SU-DHL-6 (cell line): ENCODE measurements around the gene CEACAM1.

Experiments
- H2AFZ ChIP-seq: fragments of 200-600 bp; sonication (generic); 2 replicates; pipeline ENCODE4 v1.6.1; 2014; ENCODE audit warnings: low read depth, mild to moderate bottlenecking, moderate library complexity, mixed read lengths, antibody characterized with exemption, low read length; ENCODE audit not compliant: severe bottlenecking
- H3F3A ChIP-seq: fragments of 200-600 bp; shearing (Covaris generic); 2 replicates; pipeline ENCODE4 v1.6.0; 2016; ENCODE audit warnings: antibody characterized with exemption, mild to moderate bottlenecking; ENCODE audit not compliant: insufficient read depth
- H3K27ac ChIP-seq: fragments of 200-600 bp; sonication (generic); 2 replicates; pipeline ENCODE4 v1.5.1; 2016; ENCODE audit warnings: low read depth, mild to moderate bottlenecking, low read length, moderate library complexity, mixed read lengths
- H3K27me3 ChIP-seq: fragments of 200-600 bp; sonication (generic), shearing (Covaris generic); 2 replicates; pipeline ENCODE4 v1.6.0; 2014; ENCODE audit warnings: mild to moderate bottlenecking, low read length
- H3K36me3 ChIP-seq: fragments of 200-600 bp; sonication (generic); 2 replicates; pipeline ENCODE4 v1.6.1; 2014; ENCODE audit warnings: mild to moderate bottlenecking, low read length, mixed read lengths
- H3K4me2 ChIP-seq: fragments of 300-600, 200-600 bp; shearing (Covaris generic), sonication (generic); 2 replicates; pipeline ENCODE4 v1.6.0; 2014; ENCODE audit warnings: low read length, low read depth, mild to moderate bottlenecking; ENCODE audit not compliant: poor library complexity, severe bottlenecking
- H3K4me3 ChIP-seq: fragments of 200-600 bp; sonication (generic); 2 replicates; pipeline ENCODE4 v1.5.1; 2014; ENCODE audit warnings: antibody characterized with exemption, low read length, mild to moderate bottlenecking, mixed read lengths; ENCODE audit not compliant: insufficient read depth, poor library complexity, severe bottlenecking
- H3K79me2 ChIP-seq: fragments of 200-600 bp; sonication (generic); 2 replicates; pipeline ENCODE4 v1.6.1; 2014; ENCODE audit warnings: mild to moderate bottlenecking, low read length, moderate library complexity; ENCODE audit not compliant: insufficient read depth
- H3K9ac ChIP-seq: fragments of 200-600 bp; sonication (generic); 2 replicates; pipeline ENCODE4 v1.7.0; 2014; ENCODE audit warnings: mild to moderate bottlenecking, low read length
- H3K9me2 ChIP-seq: fragments of 200-600 bp; sonication (generic); replicated peaks from 2 replicates; pipeline ENCODE4 v1.6.1; 2014; ENCODE audit warnings: low read length; ENCODE audit not compliant: insufficient read depth
- H3K9me3 ChIP-seq: fragments of 200-600 bp; sonication (generic); 2 replicates; pipeline ENCODE4 v1.6.1; 2014; ENCODE audit warnings: low read length, mixed read lengths; ENCODE audit not compliant: insufficient read depth
- H4K20me1 ChIP-seq: fragments of 200-600 bp; sonication (generic); 2 replicates; pipeline ENCODE4 v1.6.1; 2014; ENCODE audit warnings: low read depth, mild to moderate bottlenecking, antibody characterized with exemption, low read length, moderate library complexity, mixed read lengths
- EZH2phosphoT487 ChIP-seq: fragments of 200-600 bp; sonication (generic), shearing (Covaris generic); conservative IDR thresholded peaks from 2 replicates; pipeline ENCODE4 v1.6.1; 2018; ENCODE audit warnings: mild to moderate bottlenecking, antibody characterized with exemption, low read length, moderate library complexity, mixed read lengths
- TF ChIP-seq, protein P1 (sequence below): fragments of 200-600 bp; sonication (generic); IDR thresholded peaks from one replicate; pipeline ENCODE4 v1.5.1; 2017; ENCODE audit warnings: antibody characterized with exemption, mild to moderate bottlenecking, low read length, moderate library complexity; ENCODE audit not compliant: insufficient read depth, poor library complexity, severe bottlenecking

The CEACAM1 gene

DNA sequence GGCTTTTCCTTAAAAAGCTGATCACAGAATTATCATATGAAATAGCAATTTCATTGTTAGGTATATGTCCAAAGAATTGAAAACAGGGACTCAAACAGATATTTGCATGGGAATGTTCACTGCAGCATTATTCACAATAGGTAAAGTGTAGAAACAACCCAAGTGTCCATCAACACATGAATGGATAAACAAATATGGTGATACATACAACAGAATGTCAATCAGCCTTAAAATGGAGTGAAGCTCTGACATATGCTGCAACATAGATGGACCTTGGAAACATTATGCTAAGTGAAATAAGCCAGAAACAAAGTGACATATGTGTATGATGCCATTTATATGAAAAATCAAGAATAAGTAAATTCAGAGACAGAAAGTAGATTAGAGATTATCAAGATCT, 6.1 kb upstream of the CEACAM1 start:
- Histone ChIP-seq H3K27me3 (no peaks in the 10 kb centered on the region), H3K79me2 (no peaks in the 10 kb centered on the region), H4K20me1 (no peaks in the 10 kb centered on the region), H3K4me3 (no peak overlapping the region), H3K27ac (no peak overlapping the region), H3K4me2 (no peak overlapping the region), H3K9me3 (no peaks in the 10 kb centered on the region), H3K9ac (no peak overlapping the region), H2AFZ (no peak overlapping the region), H3K36me3 (no peaks in the 10 kb centered on the region), H3F3A (no peaks in the 10 kb centered on the region), H3K9me2 (no peaks in the 10 kb centered on the region)
- TF ChIP-seq EZH2phosphoT487 = no peak

DNA sequence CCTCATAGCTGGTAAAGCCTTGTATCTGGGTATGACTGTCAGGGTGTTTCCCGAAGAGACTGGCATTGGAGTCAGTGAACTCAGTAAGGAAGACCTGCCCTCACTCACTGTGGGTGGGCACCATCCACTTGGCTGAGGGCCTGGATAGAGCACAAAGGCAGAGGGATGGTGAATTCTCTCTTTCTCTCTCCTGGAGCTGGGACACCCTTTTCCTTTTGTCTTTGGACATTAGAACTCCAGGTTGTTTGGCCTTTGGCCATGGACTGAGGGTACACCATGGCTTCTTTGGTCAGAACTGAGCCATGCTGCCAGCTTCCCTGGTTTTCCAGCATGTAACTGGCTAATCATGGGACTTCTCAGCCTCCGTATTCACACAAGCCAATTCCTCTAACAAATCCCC, 4.6 kb upstream of the CEACAM1 start:
- Histone ChIP-seq H3K27me3 (no peaks in the 10 kb centered on the region), H3K27ac (no peak overlapping the region), H3K4me2 (no peak overlapping the region), H4K20me1 (no peaks in the 10 kb centered on the region), H3K79me2 (no peaks in the 10 kb centered on the region), H3K9ac (no peak overlapping the region), H3K9me3 (no peaks in the 10 kb centered on the region), H3K9me2 (no peaks in the 10 kb centered on the region), H2AFZ (no peak overlapping the region), H3K36me3 (no peaks in the 10 kb centered on the region), H3K4me3 (no peak overlapping the region), H3F3A (no peaks in the 10 kb centered on the region)
- no peak for TF ChIP-seq EZH2phosphoT487
- TF ChIP-seq, protein P1, sequence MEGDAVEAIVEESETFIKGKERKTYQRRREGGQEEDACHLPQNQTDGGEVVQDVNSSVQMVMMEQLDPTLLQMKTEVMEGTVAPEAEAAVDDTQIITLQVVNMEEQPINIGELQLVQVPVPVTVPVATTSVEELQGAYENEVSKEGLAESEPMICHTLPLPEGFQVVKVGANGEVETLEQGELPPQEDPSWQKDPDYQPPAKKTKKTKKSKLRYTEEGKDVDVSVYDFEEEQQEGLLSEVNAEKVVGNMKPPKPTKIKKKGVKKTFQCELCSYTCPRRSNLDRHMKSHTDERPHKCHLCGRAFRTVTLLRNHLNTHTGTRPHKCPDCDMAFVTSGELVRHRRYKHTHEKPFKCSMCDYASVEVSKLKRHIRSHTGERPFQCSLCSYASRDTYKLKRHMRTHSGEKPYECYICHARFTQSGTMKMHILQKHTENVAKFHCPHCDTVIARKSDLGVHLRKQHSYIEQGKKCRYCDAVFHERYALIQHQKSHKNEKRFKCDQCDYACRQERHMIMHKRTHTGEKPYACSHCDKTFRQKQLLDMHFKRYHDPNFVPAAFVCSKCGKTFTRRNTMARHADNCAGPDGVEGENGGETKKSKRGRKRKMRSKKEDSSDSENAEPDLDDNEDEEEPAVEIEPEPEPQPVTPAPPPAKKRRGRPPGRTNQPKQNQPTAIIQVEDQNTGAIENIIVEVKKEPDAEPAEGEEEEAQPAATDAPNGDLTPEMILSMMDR = no peak

DNA sequence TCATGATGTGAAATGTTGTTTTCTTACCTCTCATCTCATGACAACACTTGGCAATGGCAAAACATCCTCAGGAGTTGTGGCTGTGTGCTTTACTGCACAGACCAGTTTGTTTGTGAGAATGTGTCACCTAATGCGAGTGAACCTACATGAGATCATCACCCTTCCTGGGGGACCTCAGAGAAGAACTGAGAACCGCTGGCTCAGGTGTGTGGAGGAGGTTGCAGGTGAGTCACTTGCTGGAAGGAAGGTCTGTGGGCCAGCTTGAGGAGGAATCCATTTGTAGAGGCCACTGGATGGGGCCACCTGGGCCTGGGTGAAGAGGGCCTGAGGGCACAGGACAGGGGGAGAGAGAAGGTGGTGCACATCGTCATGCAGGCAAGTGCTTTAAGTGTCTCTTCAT, 3.0 kb upstream of the CEACAM1 start:
- H3K79me2 ChIP-seq = no peaks in the 10 kb centered on the region
- no peak overlapping the region for H3K4me2 ChIP-seq
- H3K9me3 ChIP-seq = no peaks in the 10 kb centered on the region
- no peak overlapping the region for H3K4me3 ChIP-seq
- H3K27ac ChIP-seq = no peak overlapping the region
- no peaks in the 10 kb centered on the region for H3F3A ChIP-seq
- no peak overlapping the region for H2AFZ ChIP-seq
- H4K20me1 ChIP-seq = no peaks in the 10 kb centered on the region
- H3K27me3 ChIP-seq = no peaks in the 10 kb centered on the region
- H3K9ac ChIP-seq = no peak overlapping the region
- TF ChIP-seq, protein P1 = no peak
- TF ChIP-seq EZH2phosphoT487 = no peak
- H3K36me3 ChIP-seq = no peaks in the 10 kb centered on the region
- H3K9me2 ChIP-seq = no peaks in the 10 kb centered on the region

DNA sequence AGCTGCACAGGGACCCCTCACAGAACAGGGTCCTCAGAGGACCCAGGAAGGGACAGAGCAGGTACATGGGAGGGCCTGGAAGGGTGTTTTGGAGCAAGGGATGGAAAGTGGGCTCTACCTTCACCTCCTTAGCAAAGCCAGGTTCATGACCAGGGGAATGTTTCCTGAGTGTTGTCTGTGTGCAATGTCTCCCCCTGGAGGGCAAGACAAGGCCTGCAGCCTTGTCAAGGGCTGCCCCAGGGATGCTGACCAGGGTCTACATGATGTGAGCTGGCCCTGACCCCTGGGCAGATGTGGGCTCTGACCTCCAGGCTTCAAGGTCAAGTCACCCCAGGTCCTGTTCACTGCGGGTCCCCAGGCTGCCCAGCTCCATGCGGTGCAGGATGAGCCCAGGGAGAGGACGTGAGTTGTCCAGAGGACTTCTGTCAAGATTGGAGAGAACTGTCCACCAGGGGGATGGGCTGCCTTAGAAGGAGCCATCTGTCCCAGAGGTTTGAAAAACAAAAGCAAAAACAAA, 1.0 kb upstream of the CEACAM1 start:
- H3K4me3 ChIP-seq = no peak overlapping the region
- H4K20me1 ChIP-seq = no peaks in the 10 kb centered on the region
- H3K4me2 ChIP-seq = peak overlapping the region; percentile 43
- no peaks in the 10 kb centered on the region for H3F3A ChIP-seq
- no peaks in the 10 kb centered on the region for H3K79me2 ChIP-seq
- peak overlapping the region; percentile 40 for H3K9ac ChIP-seq
- H3K27me3 ChIP-seq = no peaks in the 10 kb centered on the region
- H3K9me3 ChIP-seq = no peaks in the 10 kb centered on the region
- no peak overlapping the region for H2AFZ ChIP-seq
- no peaks in the 10 kb centered on the region for H3K9me2 ChIP-seq
- no peaks in the 10 kb centered on the region for H3K36me3 ChIP-seq
- H3K27ac ChIP-seq = no peak overlapping the region
- no peak for TF ChIP-seq EZH2phosphoT487
- TF ChIP-seq, protein P1 = peak; percentile 97
